ENCODE measurements around the gene PITPNC1.

DNA sequence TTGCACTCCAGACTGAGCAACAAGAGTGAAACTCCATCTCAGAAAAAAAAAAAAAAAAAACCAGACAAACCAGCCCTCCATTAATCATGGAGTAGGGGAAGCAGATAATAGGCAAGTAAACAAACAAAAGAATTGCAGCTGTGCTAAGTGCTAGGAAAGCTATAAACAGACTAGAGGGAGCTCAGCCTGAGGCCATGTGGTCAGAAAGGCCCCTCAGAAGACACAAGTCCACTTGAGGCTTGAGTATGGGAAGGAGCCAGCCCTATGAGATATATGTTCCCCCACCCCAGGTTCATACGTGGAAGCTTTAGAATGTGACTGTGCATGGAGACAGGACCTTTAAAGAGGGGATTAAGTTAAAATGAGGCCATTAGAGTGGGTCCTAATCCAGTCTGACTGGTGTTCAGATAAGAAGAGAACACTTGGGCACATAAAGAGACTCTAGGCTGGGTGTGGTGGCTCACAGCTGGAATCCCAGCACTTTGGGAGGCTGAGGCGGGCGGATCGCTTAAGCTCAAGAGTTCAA is 208.1 kb downstream of the PITPNC1 start:
- TF ChIP-seq SIN3A (IDR thresholded peaks at IDR 0.05; ENCODE audit: borderline replicate concordance, insufficient read depth, low read length) (no peak), TAF1 (IDR thresholded peaks at IDR 0.05; ENCODE audit: borderline replicate concordance, insufficient read depth, low read length) (no peak)
- TF ChIP-seq, protein P1, sequence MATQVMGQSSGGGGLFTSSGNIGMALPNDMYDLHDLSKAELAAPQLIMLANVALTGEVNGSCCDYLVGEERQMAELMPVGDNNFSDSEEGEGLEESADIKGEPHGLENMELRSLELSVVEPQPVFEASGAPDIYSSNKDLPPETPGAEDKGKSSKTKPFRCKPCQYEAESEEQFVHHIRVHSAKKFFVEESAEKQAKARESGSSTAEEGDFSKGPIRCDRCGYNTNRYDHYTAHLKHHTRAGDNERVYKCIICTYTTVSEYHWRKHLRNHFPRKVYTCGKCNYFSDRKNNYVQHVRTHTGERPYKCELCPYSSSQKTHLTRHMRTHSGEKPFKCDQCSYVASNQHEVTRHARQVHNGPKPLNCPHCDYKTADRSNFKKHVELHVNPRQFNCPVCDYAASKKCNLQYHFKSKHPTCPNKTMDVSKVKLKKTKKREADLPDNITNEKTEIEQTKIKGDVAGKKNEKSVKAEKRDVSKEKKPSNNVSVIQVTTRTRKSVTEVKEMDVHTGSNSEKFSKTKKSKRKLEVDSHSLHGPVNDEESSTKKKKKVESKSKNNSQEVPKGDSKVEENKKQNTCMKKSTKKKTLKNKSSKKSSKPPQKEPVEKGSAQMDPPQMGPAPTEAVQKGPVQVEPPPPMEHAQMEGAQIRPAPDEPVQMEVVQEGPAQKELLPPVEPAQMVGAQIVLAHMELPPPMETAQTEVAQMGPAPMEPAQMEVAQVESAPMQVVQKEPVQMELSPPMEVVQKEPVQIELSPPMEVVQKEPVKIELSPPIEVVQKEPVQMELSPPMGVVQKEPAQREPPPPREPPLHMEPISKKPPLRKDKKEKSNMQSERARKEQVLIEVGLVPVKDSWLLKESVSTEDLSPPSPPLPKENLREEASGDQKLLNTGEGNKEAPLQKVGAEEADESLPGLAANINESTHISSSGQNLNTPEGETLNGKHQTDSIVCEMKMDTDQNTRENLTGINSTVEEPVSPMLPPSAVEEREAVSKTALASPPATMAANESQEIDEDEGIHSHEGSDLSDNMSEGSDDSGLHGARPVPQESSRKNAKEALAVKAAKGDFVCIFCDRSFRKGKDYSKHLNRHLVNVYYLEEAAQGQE (IDR thresholded peaks at IDR 0.05; ENCODE audit: insufficient read depth in 1 of 2, low read depth in 2 of 2, low read length in 2 of 2), result no peak

Measured in PFSK-1 (cell line).